HCT116 (cell line): ENCODE results near the gene PPP2R1B. TPM values are rescaled to one million over a fixed set of nuclear protein-coding genes. Genes with fewer than 3 reads are reported as not detected.

ENCODE experiments used
- ATAC-seq: fragments of 200-7000 bp; cut with Tn5 transposase; 2 replicates; pipeline ENCODE4 v1.9.1; 2020; ENCODE audit warnings: mild to moderate bottlenecking, moderate library complexity
- BruUV-seq: library from RNA; stranded (reverse); fragments of 400-500 nt; replicated peaks from 2 replicates; lab custom pipeline; 2021; lab: Mats Ljungman, UMichigan
- CTCF ChIA-PET: fragments of 300-600 bp; sonication (Branson Sonifier 250); formaldehyde crosslinking; loops from one replicate; lab custom pipeline; 2021; ENCODE audit warnings: antibody characterized with exemption; lab: Charles Lee
- POLR2A ChIA-PET: fragments of 300-600, 350-600 bp; sonication (Branson Sonifier 250); formaldehyde crosslinking; loops from one replicate; lab custom pipeline; 2021; ENCODE audit warnings: antibody characterized with exemption; lab: Charles Lee
- RAD21 ChIA-PET, 2 experiments: fragments of 300-600 bp; sonication (Branson Sonifier 250); formaldehyde crosslinking; loops; one replicate each; lab custom pipeline; 2023; ENCODE audit warnings: low total read pairs in 2 of 2; ENCODE audit not compliant: uncharacterized antibody in 2 of 2, unreplicated experiment in 2 of 2, low non-redundant PET in 1 of 2; lab: Charles Lee
- DNase-seq: peaks from one replicate; pipeline ENCODE4 v3.0.0-alpha.2; 2010; ENCODE audit warnings: low read depth, low spot score
- H2AFZ ChIP-seq: fragments of 200-600 bp; shearing (Covaris generic), sonication (generic); 2 replicates; pipeline ENCODE4 v1.6.1; 2017; ENCODE audit warnings: low read depth, mixed run types, mixed read lengths, antibody characterized with exemption, low read length; ENCODE audit not compliant: poor library complexity, severe bottlenecking
- H3K27ac ChIP-seq: 2 replicates; pipeline ENCODE4 v1.5.1; 2012; ENCODE audit warnings: low read depth, low read length
- H3K27me3 ChIP-seq: fragments of 200-600 bp; sonication (generic); 2 replicates; pipeline ENCODE4 v1.6.1; 2016; ENCODE audit warnings: mixed run types, low read length, mixed read lengths; ENCODE audit not compliant: insufficient read depth
- H3K36me3 ChIP-seq, 2 experiments: fragments of 200-500 bp in 1 of 2; fragments of 200-600 bp in 1 of 2; sonication (Bioruptor generic) in 1 of 2; sonication (generic) in 1 of 2; 2 replicates each; pipeline versions ENCODE4 v1.5.1 to v1.6.1; 2014 to 2016; ENCODE audit warnings: low read length in 2 of 2, inconsistent platforms in 1 of 2, mixed read lengths in 1 of 2, mixed run types in 1 of 2; ENCODE audit not compliant: insufficient read depth in 2 of 2, control insufficient read depth in 1 of 2
- H3K4me1 ChIP-seq, 2 experiments: fragments of 200-600 bp in 1 of 2; sonication (generic) in 1 of 2; 2 replicates each; pipeline versions ENCODE4 v1.5.1 to v1.6.1; 2012 to 2017; ENCODE audit warnings: low read length in 2 of 2, inconsistent platforms in 1 of 2, mild to moderate bottlenecking in 1 of 2, mixed read lengths in 1 of 2, mixed run types in 1 of 2, moderate library complexity in 1 of 2; ENCODE audit not compliant: insufficient read depth in 2 of 2, control insufficient read depth in 1 of 2
- H3K4me2 ChIP-seq: fragments of 200-600 bp; sonication (generic); 2 replicates; pipeline ENCODE4 v1.6.1; 2017; ENCODE audit warnings: mixed run types, low read length, mixed read lengths
- H3K4me3 ChIP-seq, 2 experiments: fragments of 200-600 bp in 1 of 2; sonication (generic) in 1 of 2; replicated peaks in 1 of 2; 2 replicates each; pipeline ENCODE4 v1.5.1; 2011 to 2016; ENCODE audit warnings: low read length in 2 of 2, control low read depth in 1 of 2, low read depth in 1 of 2, mild to moderate bottlenecking in 1 of 2, mixed read lengths in 1 of 2, mixed run types in 1 of 2
- H3K79me2 ChIP-seq: fragments of 200-600 bp; sonication (generic); 2 replicates; pipeline ENCODE4 v1.6.1; 2017; ENCODE audit warnings: mild to moderate bottlenecking, mixed run types, low read length, moderate library complexity, mixed read lengths; ENCODE audit not compliant: insufficient read depth
- H3K9ac ChIP-seq: fragments of 200-600 bp; sonication (generic); 2 replicates; pipeline ENCODE4 v1.6.1; 2016; ENCODE audit warnings: low read length, mixed read lengths
- H3K9me2 ChIP-seq: fragments of 200-600 bp; sonication (generic), shearing (Covaris generic); 2 replicates; pipeline ENCODE4 v1.6.1; 2017; ENCODE audit warnings: mixed run types, mild to moderate bottlenecking, moderate library complexity; ENCODE audit not compliant: insufficient read depth
- H3K9me3 ChIP-seq, 2 experiments: fragments of 200-500 bp in 1 of 2; fragments of 200-600 bp in 1 of 2; sonication (Bioruptor generic) in 1 of 2; sonication (generic) in 1 of 2; 2 replicates each; pipeline ENCODE4 v1.6.1; 2014 to 2017; ENCODE audit warnings: low read length in 2 of 2, mixed read lengths in 2 of 2, inconsistent platforms in 1 of 2, low read depth in 1 of 2, mild to moderate bottlenecking in 1 of 2, mixed run types in 1 of 2, moderate library complexity in 1 of 2; ENCODE audit not compliant: control insufficient read depth in 1 of 2, insufficient read depth in 1 of 2
- H4K20me1 ChIP-seq: fragments of 200-600 bp; sonication (generic), shearing (Covaris generic); 2 replicates; pipeline ENCODE4 v1.6.1; 2017; ENCODE audit warnings: mixed run types, mild to moderate bottlenecking, moderate library complexity; ENCODE audit not compliant: insufficient read depth
- CEBPB ChIP-seq: IDR thresholded peaks from 2 replicates; pipeline ENCODE4 v1.6.1; 2012; ENCODE audit warnings: low read depth
- EGR1 ChIP-seq: IDR thresholded peaks from 2 replicates; pipeline ENCODE4 v1.6.1; 2012; ENCODE audit warnings: low read depth
- ELF1 ChIP-seq: IDR thresholded peaks from 2 replicates; pipeline ENCODE4 v1.6.1; 2012; ENCODE audit warnings: low read depth, borderline replicate concordance
- EZH2 ChIP-seq: fragments of 200-600 bp; sonication (generic); IDR thresholded peaks from 2 replicates; pipeline ENCODE4 v1.6.1; 2017; ENCODE audit warnings: antibody characterized with exemption, mixed run types
- FOSL1 ChIP-seq: IDR thresholded peaks from 2 replicates; pipeline ENCODE4 v1.6.1; 2012; ENCODE audit warnings: low read depth
- JUND ChIP-seq: IDR thresholded peaks from 2 replicates; pipeline ENCODE4 v1.6.1; 2012
- POLR2A ChIP-seq: IDR thresholded peaks from 2 replicates; pipeline ENCODE4 v1.7.0; 2011; ENCODE audit warnings: borderline replicate concordance; ENCODE audit not compliant: insufficient read depth, insufficient read length; ENCODE audit errors: extremely low read depth
- RAD21 ChIP-seq: IDR thresholded peaks from 2 replicates; pipeline ENCODE4 v1.6.1; 2012; ENCODE audit warnings: low read depth, mild to moderate bottlenecking
- SIN3A ChIP-seq: IDR thresholded peaks from 2 replicates; pipeline ENCODE4 v1.6.1; 2012; ENCODE audit warnings: low read depth
- SP1 ChIP-seq: IDR thresholded peaks from 2 replicates; pipeline ENCODE4 v1.6.1; 2012; ENCODE audit warnings: low read depth
- TCF7L2 ChIP-seq: IDR thresholded peaks from 2 replicates; pipeline ENCODE4 v1.7.0; 2011; ENCODE audit warnings: borderline replicate concordance, inconsistent platforms; ENCODE audit not compliant: insufficient read depth, insufficient read length; ENCODE audit errors: extremely low read depth
- ZFX ChIP-seq: fragments of 450-650 bp; IDR thresholded peaks from 2 replicates; pipeline ENCODE4 v1.6.1; 2017
- ZNF274 ChIP-seq: fragments of 200-500 bp; sonication (Bioruptor generic); IDR thresholded peaks from 2 replicates; pipeline ENCODE4 v1.6.1; 2014; ENCODE audit warnings: mild to moderate bottlenecking, low read depth, low read length, inconsistent platforms
- intact Hi-C: fragments of 100-400 bp; cut with micrococcal nuclease; formaldehyde crosslinking; loops from 2 replicates; pipeline ENCODE4 v1.10.0; 2022
- total RNA-seq: library from RNA; stranded (reverse); gene quantifications from one replicate; pipeline ENCODE4 v1.2.1, GENCODE V29; 2021; ENCODE audit not compliant: unreplicated experiment
- TF ChIP-seq, protein P1 (sequence below): IDR thresholded peaks from 2 replicates; pipeline ENCODE4 v1.6.1; 2012

The PPP2R1B gene
- total RNA-seq, 1 experiment from 2014 or later, result 24.9 TPM

GRCh38 chr11:111762526-111762925, 3.7 kb downstream of the PPP2R1B start:
- DNase-seq (no peak), ATAC-seq (no peak)
- no peak overlapping the region for H3K9ac ChIP-seq
- H3K9me3 ChIP-seq, result no peaks in the 10 kb centered on the region
- ChIA-PET CTCF (interaction anchor here (1.0 to 2.3 kb wide), 2 partner anchors 158 to 308 kb away, joined by 3 to 6 read pairs; no protein-coding TSS in a partner anchor), POLR2A (no interaction called here), RAD21 (no interaction called here)
- intact Hi-C loops, result no loop called here
- H3K4me1 ChIP-seq, result peaks cover 5 to 17% of the 10 kb centered on the region in 2 experiments
- no peak overlapping the region for H3K4me2 ChIP-seq
- no peak overlapping the region for H3K4me3 ChIP-seq
- H3K9me2 ChIP-seq, result no peaks in the 10 kb centered on the region
- H3K36me3 ChIP-seq, result peaks cover 34 to 37% of the 10 kb centered on the region in 2 experiments; a peak in 2 of 4 replicates
- no peak overlapping the region for H3K27ac ChIP-seq
- no TSS peak for BruUV-seq
- no peaks in the 10 kb centered on the region for H4K20me1 ChIP-seq
- no peak overlapping the region for H2AFZ ChIP-seq
- TF ChIP-seq SIN3A, result no peak
- no peaks in the 10 kb centered on the region for H3K27me3 ChIP-seq
- H3K79me2 ChIP-seq, result peaks cover 15% of the 10 kb centered on the region

DNA sequence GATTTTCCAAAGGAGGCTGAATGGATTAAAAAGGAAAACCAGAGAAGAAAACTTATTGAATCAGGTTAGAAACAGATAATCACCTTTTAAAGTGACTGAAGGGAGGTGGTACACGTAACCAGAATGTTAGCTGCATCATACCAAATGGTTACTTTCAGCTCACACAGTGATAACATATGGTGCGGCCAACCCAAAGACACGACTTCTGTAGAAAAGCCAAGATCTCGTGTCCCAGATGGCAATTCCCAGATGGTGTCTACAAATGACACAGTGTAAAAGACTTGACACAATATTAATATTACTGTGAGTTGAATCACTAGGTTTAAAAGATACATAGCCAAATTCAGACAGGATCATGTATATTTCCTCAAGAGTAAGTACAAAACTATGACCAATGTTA, 5.2 kb downstream of the PPP2R1B start:
- H4K20me1 ChIP-seq, result no peaks in the 10 kb centered on the region
- no peak overlapping the region for H3K9ac ChIP-seq
- H3K4me3 ChIP-seq, result no peak overlapping the region
- H3K36me3 ChIP-seq, result peaks cover 39 to 40% of the 10 kb centered on the region in 2 experiments; a peak in 3 of 4 replicates
- POLR2A ChIA-PET, result interaction anchor here (0.6 kb wide), 1 partner anchor 1427 kb away, joined by 3 read pairs; no protein-coding TSS in a partner anchor
- ATAC-seq (no peak), DNase-seq (no peak)
- H3K4me1 ChIP-seq, result peaks cover 0 to 7% of the 10 kb centered on the region in 2 experiments; a peak in 1 of 4 replicates
- peaks cover 14% of the 10 kb centered on the region for H3K79me2 ChIP-seq
- CTCF ChIA-PET, result no interaction called here
- H3K27me3 ChIP-seq, result no peaks in the 10 kb centered on the region
- RAD21 ChIA-PET, result no interaction called here
- BruUV-seq, result no TSS peak
- H3K9me2 ChIP-seq, result no peaks in the 10 kb centered on the region
- H3K4me2 ChIP-seq, result no peak overlapping the region
- intact Hi-C loops, result no loop called here
- TF ChIP-seq POLR2A (no peak), ZFX (no peak), JUND (no peak), ELF1 (no peak), RAD21 (no peak), ZNF274 (no peak), SP1 (no peak), EGR1 (no peak), FOSL1 (no peak), CEBPB (no peak), TCF7L2 (no peak), EZH2 (no peak)
- TF ChIP-seq, protein P1, sequence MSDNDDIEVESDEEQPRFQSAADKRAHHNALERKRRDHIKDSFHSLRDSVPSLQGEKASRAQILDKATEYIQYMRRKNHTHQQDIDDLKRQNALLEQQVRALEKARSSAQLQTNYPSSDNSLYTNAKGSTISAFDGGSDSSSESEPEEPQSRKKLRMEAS, result no peak
- TF ChIP-seq, all 23 proteins: peak for 0
- H3K9me3 ChIP-seq, result no peaks in the 10 kb centered on the region
- H2AFZ ChIP-seq, result no peak overlapping the region
- no peak overlapping the region for H3K27ac ChIP-seq
